H9 (cell line): ENCODE results near the gene ANXA3. TPM values are rescaled to one million over a fixed set of nuclear protein-coding genes. Genes with fewer than 3 reads are reported as not detected.

ENCODE experiments used
- DNase-seq: peaks from one replicate; pipeline ENCODE4 v3.0.0-alpha.2; 2017
- H2AFZ ChIP-seq: one replicate; pipeline ENCODE4 v1.6.1; 2013; ENCODE audit warnings: mild to moderate bottlenecking, low read length, control low read depth, moderate library complexity
- H2AK5ac ChIP-seq: 2 replicates; pipeline ENCODE4 v1.6.1; 2013; ENCODE audit warnings: low read length, control low read depth, mixed read lengths; ENCODE audit not compliant: insufficient read length
- H2BK120ac ChIP-seq: one replicate; pipeline ENCODE4 v1.6.1; 2013; ENCODE audit warnings: low read depth, mild to moderate bottlenecking, low read length, control low read depth, inconsistent platforms; ENCODE audit not compliant: poor library complexity, severe bottlenecking
- H2BK12ac ChIP-seq: 2 replicates; pipeline ENCODE4 v1.6.1; 2013; ENCODE audit warnings: low read length, control low read depth, mixed read lengths, low read depth; ENCODE audit not compliant: insufficient read length
- H2BK15ac ChIP-seq: 2 replicates; pipeline ENCODE4 v1.6.1; 2013; ENCODE audit warnings: low read depth, low read length, control low read depth
- H2BK20ac ChIP-seq: one replicate; pipeline ENCODE4 v1.6.1; 2013; ENCODE audit warnings: low read depth, mild to moderate bottlenecking, low read length, control low read depth, inconsistent platforms; ENCODE audit not compliant: poor library complexity, severe bottlenecking
- H2BK5ac ChIP-seq: 2 replicates; pipeline ENCODE4 v1.6.1; 2013; ENCODE audit warnings: low read length, control low read depth, mixed read lengths; ENCODE audit not compliant: insufficient read length
- H3K14ac ChIP-seq: 2 replicates; pipeline ENCODE4 v1.6.1; 2013; ENCODE audit warnings: low read length, control low read depth; ENCODE audit not compliant: insufficient read depth
- H3K18ac ChIP-seq: 2 replicates; pipeline ENCODE4 v1.6.1; 2013; ENCODE audit warnings: low read depth, mild to moderate bottlenecking, mixed read lengths, low read length, control low read depth; ENCODE audit not compliant: insufficient read length
- H3K23ac ChIP-seq: 2 replicates; pipeline ENCODE4 v1.6.1; 2013; ENCODE audit warnings: low read length, control low read depth, mixed read lengths, low read depth; ENCODE audit not compliant: insufficient read length
- H3K23me2 ChIP-seq: 2 replicates; pipeline ENCODE4 v1.6.1; 2013; ENCODE audit warnings: low read depth, mild to moderate bottlenecking, mixed read lengths, low read length, control low read depth; ENCODE audit not compliant: insufficient read length, poor library complexity, severe bottlenecking
- H3K27ac ChIP-seq: 2 replicates; pipeline ENCODE4 v1.5.1; 2013; ENCODE audit warnings: low read length, control low read depth, mixed read lengths, low read depth; ENCODE audit not compliant: insufficient read length
- H3K27me3 ChIP-seq: 2 replicates; pipeline ENCODE4 v1.6.1; 2013; ENCODE audit warnings: low read length, control low read depth, inconsistent platforms; ENCODE audit not compliant: insufficient read depth
- H3K4ac ChIP-seq: 2 replicates; pipeline ENCODE4 v1.6.1; 2013; ENCODE audit warnings: low read depth, mild to moderate bottlenecking, control low read depth, inconsistent platforms, low read length, moderate library complexity
- H3K4me1 ChIP-seq: 2 replicates; pipeline ENCODE4 v1.6.1; 2013; ENCODE audit warnings: low read length, control low read depth, inconsistent platforms; ENCODE audit not compliant: insufficient read depth
- H3K4me2 ChIP-seq: 2 replicates; pipeline ENCODE4 v1.6.1; 2013; ENCODE audit warnings: low read length, control low read depth, mixed read lengths; ENCODE audit not compliant: insufficient read length, insufficient read depth
- H3K56ac ChIP-seq: 2 replicates; pipeline ENCODE4 v1.6.1; 2013; ENCODE audit warnings: low read depth, mild to moderate bottlenecking, mixed read lengths, low read length, control low read depth; ENCODE audit not compliant: insufficient read length
- H3K79me1 ChIP-seq: 2 replicates; pipeline ENCODE4 v1.6.1; 2013; ENCODE audit warnings: low read depth, mild to moderate bottlenecking, moderate library complexity, low read length, control low read depth, inconsistent platforms; ENCODE audit not compliant: insufficient read depth, poor library complexity, severe bottlenecking
- H3K79me2 ChIP-seq: 2 replicates; pipeline ENCODE4 v1.6.1; 2013; ENCODE audit warnings: low read length, control low read depth, inconsistent platforms; ENCODE audit not compliant: insufficient read depth
- H3K9ac ChIP-seq: 2 replicates; pipeline ENCODE4 v1.6.1; 2013; ENCODE audit warnings: low read length, control low read depth, mixed read lengths; ENCODE audit not compliant: insufficient read length; ENCODE audit errors: extremely low read depth
- H3K9me3 ChIP-seq: one replicate; pipeline ENCODE4 v1.6.1; 2013; ENCODE audit warnings: low read depth, low read length, inconsistent platforms; ENCODE audit not compliant: control insufficient read depth
- H3T11ph ChIP-seq: one replicate; pipeline ENCODE4 v1.6.1; 2013; ENCODE audit warnings: mild to moderate bottlenecking, low read length, control low read depth, inconsistent platforms
- H4K20me1 ChIP-seq: one replicate; pipeline ENCODE4 v1.6.1; 2013; ENCODE audit not compliant: control insufficient read depth, insufficient read length, insufficient read depth
- H4K5ac ChIP-seq: 2 replicates; pipeline ENCODE4 v1.6.1; 2013; ENCODE audit warnings: low read depth, mild to moderate bottlenecking, mixed read lengths, low read length, control low read depth; ENCODE audit not compliant: insufficient read length
- H4K8ac ChIP-seq: replicated peaks from 2 replicates; pipeline ENCODE4 v1.6.1; 2013; ENCODE audit warnings: low read length, control low read depth, mixed read lengths, low read depth; ENCODE audit not compliant: insufficient read length
- H4K91ac ChIP-seq: 2 replicates; pipeline ENCODE4 v1.6.1; 2013; ENCODE audit warnings: low read depth, mild to moderate bottlenecking, moderate library complexity, mixed read lengths, low read length, control low read depth; ENCODE audit not compliant: insufficient read length
- H3K27ac Mint-ChIP-seq, 3 experiments: 2 replicates in 2 of 3; 3 replicates in 1 of 3; pipeline ENCODE4 v1.8.0; 2020 to 2021; ENCODE audit warnings: mixed read lengths in 3 of 3, mild to moderate bottlenecking in 1 of 3, moderate library complexity in 1 of 3
- H3K27me3 Mint-ChIP-seq: 2 replicates; pipeline ENCODE4 v1.8.0; 2021; ENCODE audit warnings: low read depth, mild to moderate bottlenecking, moderate library complexity, mixed read lengths
- H3K36me3 Mint-ChIP-seq, 3 experiments: 2 replicates in 2 of 3; 3 replicates in 1 of 3; pipeline ENCODE4 v1.8.0; 2020 to 2021; ENCODE audit warnings: low read depth in 3 of 3, mixed read lengths in 3 of 3; ENCODE audit not compliant: insufficient read depth in 1 of 3
- H3K4me1 Mint-ChIP-seq, 2 experiments: 2 replicates each; pipeline ENCODE4 v1.8.0; 2020; ENCODE audit warnings: mixed read lengths in 2 of 2
- H3K4me3 Mint-ChIP-seq, 2 experiments: 2 replicates in 1 of 2; 3 replicates in 1 of 2; pipeline ENCODE4 v1.8.0; 2020 to 2021; ENCODE audit warnings: mild to moderate bottlenecking in 2 of 2, mixed read lengths in 2 of 2, moderate library complexity in 1 of 2
- H3K9me3 Mint-ChIP-seq, 2 experiments: 2 replicates in 1 of 2; 3 replicates in 1 of 2; pipeline ENCODE4 v1.8.0; 2020; ENCODE audit warnings: mild to moderate bottlenecking in 2 of 2, mixed read lengths in 2 of 2, moderate library complexity in 1 of 2
- whole genome bisulfite sequencing: extraction: QIAGEN DNeasy Blood & Tissue Kit; methylation state at CpG from one replicate; pipeline ENCODE4 v1.1.7; 2013; ENCODE audit warnings: missing lambda C conversion rate, low lambda C conversion rate, mixed read lengths; ENCODE audit not compliant: insufficient read length; ENCODE audit errors: extremely low coverage; 5-methylcytosine and 5-hydroxymethylcytosine counted together
- total RNA-seq: library from RNA; stranded (reverse); gene quantifications from 2 replicates; pipeline ENCODE4 v1.2.1, GENCODE V29; 2021
- TF ChIP-seq, protein P1 (sequence below): fragments of 200-600 bp; sonication (generic); conservative IDR thresholded peaks from 3 replicates; pipeline ENCODE4 v1.8.0; 2021; ENCODE audit warnings: antibody characterized with exemption, mild to moderate bottlenecking

The ANXA3 gene
- total RNA-seq, 1 experiment from 2014 or later = 20.6 TPM

DNA sequence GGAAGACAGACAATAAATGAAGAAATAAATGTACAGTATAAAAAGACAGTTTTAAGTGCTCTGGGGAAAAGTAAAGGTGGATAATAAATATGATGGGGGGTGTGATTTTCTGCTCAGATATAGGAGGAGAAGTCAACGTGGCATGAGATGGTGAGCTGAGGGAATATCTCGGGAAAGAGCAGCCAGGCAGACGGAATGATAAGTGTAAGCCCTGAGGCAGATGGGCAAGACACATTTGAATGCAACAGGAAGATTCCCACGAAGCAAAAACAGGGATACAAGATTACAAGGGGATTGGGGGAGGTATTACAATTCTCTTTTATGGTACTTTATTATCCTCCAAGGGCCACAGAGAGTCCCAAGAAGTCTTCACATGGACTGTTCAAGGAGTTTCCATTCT, 11.1 kb downstream of the ANXA3 start:
- no CpG with 5 or more reads among the region's 4 CpGs for WGBS
- no peaks in the 10 kb centered on the region for H3K79me2 ChIP-seq

More for the DNA sequence above, 11.1 kb downstream of the ANXA3 start:
- Histone ChIP-seq H4K20me1 (no peaks in the 10 kb centered on the region), H2BK20ac (no peak overlapping the region), H3K4ac (no peak overlapping the region), H3T11ph (no peak overlapping the region), H3K4me1 (peaks cover 18% of the 10 kb centered on the region; the same call in 1 of the 2 replicates), H3K23ac (no peak overlapping the region), H2BK12ac (no peak overlapping the region), H4K5ac (no peak overlapping the region), H3K56ac (no peak overlapping the region), H2AK5ac (no peak overlapping the region), H3K18ac (no peak overlapping the region), H4K8ac (no peak overlapping the region), H3K79me1 (no peaks in the 10 kb centered on the region), H2BK15ac (no peak overlapping the region), H2BK5ac (no peak overlapping the region), H3K27ac (no peak overlapping the region), H4K91ac (no peak overlapping the region), H2BK120ac (no peak overlapping the region), H3K9me3 (no peaks in the 10 kb centered on the region), H3K27me3 (no peaks in the 10 kb centered on the region), H3K23me2 (no peaks in the 10 kb centered on the region), H3K4me2 (no peak overlapping the region), H3K14ac (no peak overlapping the region), H2AFZ (no peak overlapping the region), H3K9ac (no peak overlapping the region)
- TF ChIP-seq, protein P1, sequence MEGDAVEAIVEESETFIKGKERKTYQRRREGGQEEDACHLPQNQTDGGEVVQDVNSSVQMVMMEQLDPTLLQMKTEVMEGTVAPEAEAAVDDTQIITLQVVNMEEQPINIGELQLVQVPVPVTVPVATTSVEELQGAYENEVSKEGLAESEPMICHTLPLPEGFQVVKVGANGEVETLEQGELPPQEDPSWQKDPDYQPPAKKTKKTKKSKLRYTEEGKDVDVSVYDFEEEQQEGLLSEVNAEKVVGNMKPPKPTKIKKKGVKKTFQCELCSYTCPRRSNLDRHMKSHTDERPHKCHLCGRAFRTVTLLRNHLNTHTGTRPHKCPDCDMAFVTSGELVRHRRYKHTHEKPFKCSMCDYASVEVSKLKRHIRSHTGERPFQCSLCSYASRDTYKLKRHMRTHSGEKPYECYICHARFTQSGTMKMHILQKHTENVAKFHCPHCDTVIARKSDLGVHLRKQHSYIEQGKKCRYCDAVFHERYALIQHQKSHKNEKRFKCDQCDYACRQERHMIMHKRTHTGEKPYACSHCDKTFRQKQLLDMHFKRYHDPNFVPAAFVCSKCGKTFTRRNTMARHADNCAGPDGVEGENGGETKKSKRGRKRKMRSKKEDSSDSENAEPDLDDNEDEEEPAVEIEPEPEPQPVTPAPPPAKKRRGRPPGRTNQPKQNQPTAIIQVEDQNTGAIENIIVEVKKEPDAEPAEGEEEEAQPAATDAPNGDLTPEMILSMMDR = no peak
- Mint-ChIP-seq H3K36me3 (no peaks in the 10 kb centered on the region), H3K9me3 (no peaks in the 10 kb centered on the region), H3K4me1 (peaks cover 44 to 48% of the 10 kb centered on the region in 2 experiments), H3K4me3 (no peak overlapping the region), H3K27ac (no peak overlapping the region), H3K27me3 (no peaks in the 10 kb centered on the region)
- DNase-seq = no peak
